ENCODE data around the gene C1QTNF3. TPM values are rescaled to one million over a fixed set of nuclear protein-coding genes. Genes with fewer than 3 reads are reported as not detected.
"Not testable (repeated sequence)": the region's sequence is repeated elsewhere in the genome, so short reads cannot be mapped to it uniquely, and the experiment has no call there.

The C1QTNF3 gene
- polyA plus RNA-seq, 3 donors, result 43.8 to 63.8 (median 53.3) TPM

GRCh38 chr5:34053133-34053532, 10.1 kb upstream of the C1QTNF3 start:
- DNase-seq (ENCODE audit: low read depth in 3 of 3, low spot score in 2 of 3), result no peak

- DNase-seq (ENCODE audit: low read depth in 3 of 3, low spot score in 2 of 3), result no peak
Measured at GRCh38 chr5:34051374-34051980, 8.5 kb upstream of the C1QTNF3 start.

- no peak for DNase-seq (ENCODE audit: low read depth in 3 of 3, low spot score in 2 of 3)
Measured at GRCh38 chr5:34047774-34048572, 5.0 kb upstream of the C1QTNF3 start.

- DNase-seq (ENCODE audit: low read depth in 3 of 3, low spot score in 2 of 3), result no peak
Measured at GRCh38 chr5:34047143-34047542, 4.1 kb upstream of the C1QTNF3 start.

GRCh38 chr5:34045996-34046395, 3.0 kb upstream of the C1QTNF3 start:
- no peak for DNase-seq (ENCODE audit: low read depth in 3 of 3, low spot score in 2 of 3)

GRCh38 chr5:34045023-34045422, 2.0 kb upstream of the C1QTNF3 start:
- DNase-seq (ENCODE audit: low read depth in 3 of 3, low spot score in 2 of 3), result no peak

- DNase-seq (ENCODE audit: low read depth in 3 of 3, low spot score in 2 of 3), result peak in 2 of 3 donors; percentile 27 to 50
Measured at GRCh38 chr5:34042321-34042720, 692 bp downstream of the C1QTNF3 start.

- DNase-seq (ENCODE audit: low read depth in 3 of 3, low spot score in 2 of 3), result no peak
Measured at GRCh38 chr5:34041247-34041972, 1.6 kb downstream of the C1QTNF3 start.

- DNase-seq (ENCODE audit: low read depth in 3 of 3, low spot score in 2 of 3), result no peak
Measured at GRCh38 chr5:34040472-34040871, 2.5 kb downstream of the C1QTNF3 start.

GRCh38 chr5:34039398-34040157, 3.4 kb downstream of the C1QTNF3 start:
- no peak for DNase-seq (ENCODE audit: low read depth in 3 of 3, low spot score in 2 of 3)

GRCh38 chr5:34038838-34039237, 4.2 kb downstream of the C1QTNF3 start:
- DNase-seq (ENCODE audit: low read depth in 3 of 3, low spot score in 2 of 3), result no peak

GRCh38 chr5:34038390-34038789, 4.6 kb downstream of the C1QTNF3 start:
- DNase-seq (ENCODE audit: low read depth in 3 of 3, low spot score in 2 of 3), result no peak

- no peak for DNase-seq (ENCODE audit: low read depth in 3 of 3, low spot score in 2 of 3)
Measured at GRCh38 chr5:34037726-34038125, 5.3 kb downstream of the C1QTNF3 start.

- DNase-seq (ENCODE audit: low read depth in 3 of 3, low spot score in 2 of 3), result no peak
Measured at GRCh38 chr5:34035756-34036155, 7.3 kb downstream of the C1QTNF3 start.

- DNase-seq (ENCODE audit: low read depth in 3 of 3, low spot score in 2 of 3), result no peak
Measured at GRCh38 chr5:34034534-34035327, 8.3 kb downstream of the C1QTNF3 start.

- DNase-seq (ENCODE audit: low read depth in 3 of 3, low spot score in 2 of 3), result no peak
Measured at GRCh38 chr5:34031966-34032365, 11.0 kb downstream of the C1QTNF3 start.

GRCh38 chr5:34031117-34031516, 11.9 kb downstream of the C1QTNF3 start:
- DNase-seq (ENCODE audit: low read depth in 3 of 3, low spot score in 2 of 3), result no peak

- not testable (repeated sequence) for DNase-seq (ENCODE audit: low read depth in 3 of 3, low spot score in 2 of 3)
Measured at GRCh38 chr5:34030585-34030984, 12.4 kb downstream of the C1QTNF3 start.

- no peak for DNase-seq (ENCODE audit: low read depth in 3 of 3, low spot score in 2 of 3)
Measured at GRCh38 chr5:34030048-34030447, 13.0 kb downstream of the C1QTNF3 start.

GRCh38 chr5:34028349-34028748, 14.7 kb downstream of the C1QTNF3 start:
- DNase-seq (ENCODE audit: low read depth in 3 of 3, low spot score in 2 of 3), result no peak

Measured in right renal cortex interstitium (tissue), 3 donors.